GM12801 (cell line): ENCODE measurements around the gene PCDHGB3.

Experiments
- TF ChIP-seq, protein P1 (sequence below): IDR thresholded peaks from one replicate; pipeline ENCODE4 v1.5.1; 2011; ENCODE audit warnings: control low read depth; ENCODE audit not compliant: insufficient read length; ENCODE audit errors: extremely low read depth

The PCDHGB3 gene

DNA sequence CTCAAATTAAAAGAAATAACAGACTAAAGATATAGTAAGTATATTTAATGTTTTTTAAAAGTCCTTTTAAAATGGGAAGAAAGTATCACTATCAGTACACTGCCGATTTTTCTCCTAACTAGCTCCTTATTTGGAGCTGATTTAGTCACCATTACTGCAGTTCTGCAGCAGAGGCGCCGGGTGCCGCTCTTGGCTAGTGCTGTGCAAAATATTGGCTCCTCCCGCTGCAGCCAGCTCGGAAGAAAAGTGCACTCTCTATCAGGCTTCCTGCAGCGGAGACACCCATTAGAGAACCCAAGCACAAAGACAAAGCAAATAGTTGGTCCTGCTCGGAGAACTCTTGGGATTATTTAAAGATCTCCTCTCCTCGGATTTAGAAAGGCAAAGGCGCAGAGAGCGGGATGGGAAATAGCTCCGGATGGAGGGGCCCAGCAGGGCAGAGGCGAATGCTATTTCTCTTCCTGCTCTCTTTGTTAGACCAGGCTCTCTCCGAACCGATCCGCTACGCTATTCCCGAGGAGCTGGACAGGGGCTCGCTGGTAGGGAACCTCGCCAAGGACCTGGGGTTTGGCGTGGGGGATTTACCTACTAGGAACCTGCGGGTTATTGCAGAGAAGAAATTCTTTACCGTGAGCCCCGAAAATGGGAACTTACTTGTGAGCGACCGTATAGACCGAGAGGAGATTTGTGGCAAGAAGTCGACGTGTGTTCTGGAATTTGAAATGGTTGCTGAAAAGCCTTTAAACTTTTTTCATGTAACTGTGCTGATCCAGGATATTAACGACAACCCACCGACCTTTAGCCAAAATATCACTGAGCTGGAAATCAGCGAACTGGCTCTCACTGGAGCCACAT, at the start of gene PCDHGB3:
Gene PCDHGB3 (plus strand): TSS at position 249 of the 855 bp plus-strand sequence. CDS start 153 bp downstream, at position 402.
- TF ChIP-seq, protein P1, sequence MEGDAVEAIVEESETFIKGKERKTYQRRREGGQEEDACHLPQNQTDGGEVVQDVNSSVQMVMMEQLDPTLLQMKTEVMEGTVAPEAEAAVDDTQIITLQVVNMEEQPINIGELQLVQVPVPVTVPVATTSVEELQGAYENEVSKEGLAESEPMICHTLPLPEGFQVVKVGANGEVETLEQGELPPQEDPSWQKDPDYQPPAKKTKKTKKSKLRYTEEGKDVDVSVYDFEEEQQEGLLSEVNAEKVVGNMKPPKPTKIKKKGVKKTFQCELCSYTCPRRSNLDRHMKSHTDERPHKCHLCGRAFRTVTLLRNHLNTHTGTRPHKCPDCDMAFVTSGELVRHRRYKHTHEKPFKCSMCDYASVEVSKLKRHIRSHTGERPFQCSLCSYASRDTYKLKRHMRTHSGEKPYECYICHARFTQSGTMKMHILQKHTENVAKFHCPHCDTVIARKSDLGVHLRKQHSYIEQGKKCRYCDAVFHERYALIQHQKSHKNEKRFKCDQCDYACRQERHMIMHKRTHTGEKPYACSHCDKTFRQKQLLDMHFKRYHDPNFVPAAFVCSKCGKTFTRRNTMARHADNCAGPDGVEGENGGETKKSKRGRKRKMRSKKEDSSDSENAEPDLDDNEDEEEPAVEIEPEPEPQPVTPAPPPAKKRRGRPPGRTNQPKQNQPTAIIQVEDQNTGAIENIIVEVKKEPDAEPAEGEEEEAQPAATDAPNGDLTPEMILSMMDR = no peak

GRCh38 chr5:141322261-141322660, 47.8 kb upstream of the PCDHGB3 start:
- TF ChIP-seq, protein P1 = no peak

DNA sequence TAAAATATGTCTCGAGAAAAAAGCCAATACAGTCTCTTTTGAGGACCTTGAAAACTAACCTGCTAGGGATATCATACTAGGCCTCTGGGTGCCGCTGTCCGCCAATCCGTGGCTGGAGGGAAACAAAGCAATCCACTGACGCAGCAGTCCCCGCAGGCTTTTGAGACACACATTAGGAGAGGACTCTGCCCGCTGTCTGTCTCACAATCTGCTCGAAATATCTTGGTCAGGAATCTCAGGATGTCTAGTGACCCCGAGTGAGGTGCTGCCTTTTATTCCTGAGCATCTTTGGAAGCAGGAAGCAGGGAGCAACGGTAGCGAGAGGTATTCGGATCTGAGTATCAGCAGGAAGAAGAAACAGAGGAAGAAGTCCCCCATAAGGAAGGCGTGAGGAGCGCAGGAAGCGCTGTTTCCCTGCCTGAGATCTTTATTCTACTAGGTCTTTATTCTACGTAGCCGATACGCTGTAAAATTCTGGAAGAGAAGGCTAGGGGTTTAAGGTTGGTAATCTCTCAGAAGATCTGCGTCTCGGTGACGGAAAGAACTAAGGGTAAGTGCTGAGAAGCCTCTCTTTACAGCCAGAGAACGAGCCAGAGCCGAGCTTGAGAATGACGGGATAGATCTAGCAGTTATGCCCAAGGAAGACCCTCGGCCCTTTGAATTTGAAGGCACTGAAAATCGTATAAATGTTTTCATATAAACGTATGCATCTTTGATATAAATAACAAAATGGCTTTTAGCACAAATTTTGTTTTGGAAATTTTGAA, 43.8 kb upstream of the PCDHGB3 start:
- TF ChIP-seq, protein P1 = no peak

DNA sequence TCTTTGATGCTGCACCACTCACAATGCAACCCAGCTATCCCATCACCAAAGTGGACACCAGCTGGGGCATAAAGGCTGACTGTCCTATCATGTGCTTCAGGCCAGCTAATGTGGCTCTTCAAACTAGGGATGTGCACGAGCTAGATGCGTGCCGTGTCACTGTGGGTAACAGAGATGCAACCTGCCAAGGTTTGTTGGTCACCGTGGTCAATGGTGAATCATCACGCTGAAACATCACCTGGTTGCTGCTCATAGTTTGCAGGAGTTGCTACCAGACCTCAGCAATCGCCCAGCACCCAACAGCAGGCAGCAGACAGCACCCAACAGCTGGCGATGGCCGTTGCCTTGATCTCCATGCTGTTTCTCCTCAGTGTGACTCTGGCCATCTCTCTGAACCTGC, 41.8 kb upstream of the PCDHGB3 start:
- TF ChIP-seq, protein P1 = no peak

GRCh38 chr5:141330299-141331080, 39.6 kb upstream of the PCDHGB3 start, which contains the start of gene PCDHGA1:
PCDHGA1 (plus strand) TSS chr5:141330514.
- TF ChIP-seq, protein P1 = no peak

DNA sequence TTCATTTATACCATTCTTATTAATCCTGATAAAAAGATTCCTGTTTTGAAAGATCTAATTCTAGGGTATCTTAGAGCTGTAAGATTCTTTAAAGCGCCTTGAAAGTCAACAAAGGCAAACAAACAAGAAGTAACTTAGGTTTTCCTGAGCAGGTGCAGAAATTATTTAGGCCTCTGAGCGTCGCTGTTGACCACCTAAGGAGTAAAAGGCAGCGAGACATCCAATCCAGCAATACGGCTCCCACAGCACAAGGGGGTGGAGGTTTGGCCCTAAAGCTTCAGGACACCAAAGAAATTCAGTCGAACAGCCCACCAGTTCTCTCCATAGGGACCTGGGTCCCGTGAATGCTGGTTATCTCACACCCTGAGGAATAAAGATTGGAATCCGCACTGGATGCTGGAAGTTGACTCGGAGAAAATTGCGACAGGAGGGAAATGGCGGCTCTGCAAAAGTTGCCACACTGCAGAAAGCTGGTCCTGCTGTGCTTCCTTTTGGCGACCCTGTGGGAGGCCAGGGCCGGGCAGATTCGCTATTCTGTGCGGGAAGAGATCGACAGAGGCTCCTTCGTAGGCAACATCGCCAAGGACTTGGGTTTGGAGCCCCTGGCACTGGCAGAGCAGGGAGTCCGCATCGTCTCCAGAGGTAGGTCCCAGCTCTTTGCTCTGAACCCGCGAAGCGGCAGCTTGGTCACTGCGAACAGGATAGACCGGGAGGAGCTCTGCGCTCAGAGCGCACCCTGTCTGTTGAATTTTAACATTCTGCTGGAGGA, 31.3 kb upstream of the PCDHGB3 start, which contains the start of gene PCDHGA2:
Gene PCDHGA2 (plus strand): TSS at position 223 of the 769 bp plus-strand sequence.
- TF ChIP-seq, protein P1 = no peak
